ENCODE results near the gene GNG5.

GNG5 gene

GRCh38 chr1:84506002-84506728 lies at the start of gene GNG5, which contains the start of gene SPATA1:
Gene GNG5, minus strand, starts transcription at chr1:84506581. Its CDS starts 490 bp downstream, at chr1:84506091.
Gene SPATA1, plus strand, starts transcription at chr1:84506386. Its CDS starts 9,974 bp downstream, at chr1:84516360.
- Mint-ChIP-seq H3K27ac (peak within 1 kb of the TSS; percentile 100), H3K4me1 (peaks cover 35% of the 10 kb centered on the region), H3K4me3 (peak within 1 kb of the TSS; percentile 96), H3K36me3 (ENCODE audit: low read depth) (peaks cover 43% of the 10 kb centered on the region), H3K9me3 (peaks cover 38% of the 10 kb centered on the region), H3K27me3 (ENCODE audit: low read depth, poor library complexity) (no peaks in the 10 kb centered on the region)
- no peak for TF ChIP-seq CTCF (IDR thresholded peaks at IDR 0.05)
- DNase-seq: peak; percentile 99

GRCh38 chr1:84550826-84551225 lies 44.4 kb upstream of the GNG5 start:
- no peak for TF ChIP-seq CTCF (IDR thresholded peaks at IDR 0.05)
- Mint-ChIP-seq H3K4me3 (no peak overlapping the region), H3K36me3 (ENCODE audit: low read depth) (peaks cover 5% of the 10 kb centered on the region), H3K9me3 (no peaks in the 10 kb centered on the region), H3K27ac (no peak overlapping the region), H3K27me3 (ENCODE audit: low read depth, poor library complexity) (no peaks in the 10 kb centered on the region), H3K4me1 (no peaks in the 10 kb centered on the region)
- DNase-seq: no peak

GRCh38 chr1:84541679-84542078 lies 35.3 kb upstream of the GNG5 start:
- Mint-ChIP-seq H3K27ac (peak overlapping the region; percentile 39), H3K36me3 (ENCODE audit: low read depth) (peaks cover 33% of the 10 kb centered on the region), H3K27me3 (ENCODE audit: low read depth, poor library complexity) (no peaks in the 10 kb centered on the region), H3K4me1 (no peaks in the 10 kb centered on the region), H3K9me3 (no peaks in the 10 kb centered on the region), H3K4me3 (no peak overlapping the region)
- DNase-seq: no peak
- no peak for TF ChIP-seq CTCF (IDR thresholded peaks at IDR 0.05)

- H3K36me3 Mint-ChIP-seq (ENCODE audit: low read depth): peaks cover 37% of the 10 kb centered on the region
- H3K27me3 Mint-ChIP-seq (ENCODE audit: low read depth, poor library complexity): no peaks in the 10 kb centered on the region
- no peak overlapping the region for H3K27ac Mint-ChIP-seq
- H3K4me1 Mint-ChIP-seq: no peaks in the 10 kb centered on the region
- DNase-seq: no peak
- no peak for TF ChIP-seq CTCF (IDR thresholded peaks at IDR 0.05)
- no peaks in the 10 kb centered on the region for H3K9me3 Mint-ChIP-seq
- no peak overlapping the region for H3K4me3 Mint-ChIP-seq
These were observed 34.4 kb upstream of the GNG5 start for GRCh38 chr1:84540759-84541158.

GRCh38 chr1:84539972-84540371 lies 33.6 kb upstream of the GNG5 start:
- H3K4me3 Mint-ChIP-seq: no peak overlapping the region
- no peaks in the 10 kb centered on the region for H3K27me3 Mint-ChIP-seq (ENCODE audit: low read depth, poor library complexity)

More at GRCh38 chr1:84539972-84540371, 33.6 kb upstream of the GNG5 start:
- no peaks in the 10 kb centered on the region for H3K9me3 Mint-ChIP-seq
- no peak overlapping the region for H3K27ac Mint-ChIP-seq
- no peak for TF ChIP-seq CTCF (IDR thresholded peaks at IDR 0.05)
- H3K4me1 Mint-ChIP-seq: no peaks in the 10 kb centered on the region
- peaks cover 37% of the 10 kb centered on the region for H3K36me3 Mint-ChIP-seq (ENCODE audit: low read depth)
- no peak for DNase-seq
